KOPT-K1 (cell line): Measurements from ENCODE around the gene THSD4.
"Not testable (repeated sequence)": the region's sequence is repeated elsewhere in the genome, so short reads cannot be mapped to it uniquely, and the experiment has no call there.

Experiments
- H3K27ac ChIP-seq: fragments of 200-600 bp; sonication (generic); 2 replicates; pipeline ENCODE4 v1.5.1; 2016; ENCODE audit warnings: antibody characterized with exemption, mild to moderate bottlenecking, low read depth, low read length; ENCODE audit not compliant: poor library complexity, severe bottlenecking
- H3K36me3 ChIP-seq: fragments of 200-600 bp; sonication (generic); 2 replicates; pipeline ENCODE4 v1.5.1; 2017; ENCODE audit warnings: antibody characterized with exemption, mild to moderate bottlenecking, low read length, moderate library complexity; ENCODE audit not compliant: insufficient read depth
- H3K9me3 ChIP-seq: fragments of 200-600 bp; sonication (generic); 2 replicates; pipeline ENCODE4 v1.5.1; 2017; ENCODE audit warnings: antibody characterized with exemption, low read length, mild to moderate bottlenecking; ENCODE audit not compliant: insufficient read depth, poor library complexity, severe bottlenecking

THSD4 gene

GRCh38 chr15:71125831-71126450 is 10.7 kb downstream of the THSD4 start:
- no peaks in the 10 kb centered on the region for H3K9me3 ChIP-seq
- no peaks in the 10 kb centered on the region for H3K36me3 ChIP-seq
- no peak overlapping the region for H3K27ac ChIP-seq

- Histone ChIP-seq H3K36me3 (no peaks in the 10 kb centered on the region), H3K27ac (no peak overlapping the region), H3K9me3 (no peaks in the 10 kb centered on the region)
These were observed 11.8 kb downstream of the THSD4 start for GRCh38 chr15:71127083-71127482.

- not testable (repeated sequence) for H3K36me3 ChIP-seq, H3K27ac ChIP-seq, H3K9me3 ChIP-seq
These were observed 12.9 kb downstream of the THSD4 start for GRCh38 chr15:71128159-71128558.

GRCh38 chr15:71128939-71129562 is 13.8 kb downstream of the THSD4 start:
- Histone ChIP-seq H3K36me3 (no peaks in the 10 kb centered on the region), H3K27ac (no peak overlapping the region), H3K9me3 (no peaks in the 10 kb centered on the region)

- Histone ChIP-seq H3K36me3 (no peaks in the 10 kb centered on the region), H3K9me3 (no peaks in the 10 kb centered on the region), H3K27ac (no peak overlapping the region)
These were observed 14.4 kb downstream of the THSD4 start for GRCh38 chr15:71129669-71130068.

GRCh38 chr15:71131601-71132362 is 16.5 kb downstream of the THSD4 start:
- Histone ChIP-seq H3K36me3 (no peaks in the 10 kb centered on the region), H3K9me3 (no peaks in the 10 kb centered on the region), H3K27ac (no peak overlapping the region)

GRCh38 chr15:71133747-71134472 is 18.6 kb downstream of the THSD4 start:
- H3K9me3 ChIP-seq: no peaks in the 10 kb centered on the region
- no peak overlapping the region for H3K27ac ChIP-seq
- no peaks in the 10 kb centered on the region for H3K36me3 ChIP-seq

GRCh38 chr15:71136159-71136783 is 21.0 kb downstream of the THSD4 start:
- Histone ChIP-seq H3K36me3 (no peaks in the 10 kb centered on the region), H3K9me3 (no peaks in the 10 kb centered on the region), H3K27ac (no peak overlapping the region)

- H3K9me3 ChIP-seq: no peaks in the 10 kb centered on the region
- H3K36me3 ChIP-seq: no peaks in the 10 kb centered on the region
- no peak overlapping the region for H3K27ac ChIP-seq
These were observed 21.7 kb downstream of the THSD4 start for GRCh38 chr15:71136793-71137518.

- Histone ChIP-seq H3K36me3 (no peaks in the 10 kb centered on the region), H3K27ac (no peak overlapping the region), H3K9me3 (no peaks in the 10 kb centered on the region)
These were observed 23.2 kb downstream of the THSD4 start for GRCh38 chr15:71138473-71138872.

- Histone ChIP-seq H3K27ac (no peak overlapping the region), H3K36me3 (no peaks in the 10 kb centered on the region)
These were observed 24.0 kb downstream of the THSD4 start for GRCh38 chr15:71139241-71139640.

GRCh38 chr15:71141572-71141971 is 26.3 kb downstream of the THSD4 start:
- Histone ChIP-seq H3K36me3 (no peaks in the 10 kb centered on the region), H3K9me3 (no peaks in the 10 kb centered on the region), H3K27ac (no peak overlapping the region)

More at GRCh38 chr15:71139241-71139640, 24.0 kb downstream of the THSD4 start:
- no peaks in the 10 kb centered on the region for H3K9me3 ChIP-seq

GRCh38 chr15:71142780-71143179 is 27.5 kb downstream of the THSD4 start:
- Histone ChIP-seq H3K9me3 (no peaks in the 10 kb centered on the region), H3K27ac (no peak overlapping the region), H3K36me3 (no peaks in the 10 kb centered on the region)
